ENCODE measurements around the gene MIF.

The MIF gene

GRCh38 chr22:23893121-23893944 is 850 bp upstream of the MIF start:
- DNase-seq (ENCODE audit: low spot score) (no peak), ATAC-seq (ENCODE audit: low read depth) (no peak)
- Histone ChIP-seq H3K27ac (ENCODE audit: poor library complexity, severe bottlenecking) (peak overlapping the region; percentile 86), H3K4me3 (ENCODE audit: severe bottlenecking) (peak overlapping the region; percentile 65), H3K27me3 (ENCODE audit: insufficient read depth, poor library complexity, severe bottlenecking) (no peaks in the 10 kb centered on the region), H3K4me1 (ENCODE audit: insufficient read depth, poor library complexity, severe bottlenecking) (peaks cover 3% of the 10 kb centered on the region), H3K36me3 (ENCODE audit: low read depth) (peaks cover 31% of the 10 kb centered on the region), H3K9me3 (ENCODE audit: severe bottlenecking) (no peaks in the 10 kb centered on the region)
- TF ChIP-seq, protein P1, sequence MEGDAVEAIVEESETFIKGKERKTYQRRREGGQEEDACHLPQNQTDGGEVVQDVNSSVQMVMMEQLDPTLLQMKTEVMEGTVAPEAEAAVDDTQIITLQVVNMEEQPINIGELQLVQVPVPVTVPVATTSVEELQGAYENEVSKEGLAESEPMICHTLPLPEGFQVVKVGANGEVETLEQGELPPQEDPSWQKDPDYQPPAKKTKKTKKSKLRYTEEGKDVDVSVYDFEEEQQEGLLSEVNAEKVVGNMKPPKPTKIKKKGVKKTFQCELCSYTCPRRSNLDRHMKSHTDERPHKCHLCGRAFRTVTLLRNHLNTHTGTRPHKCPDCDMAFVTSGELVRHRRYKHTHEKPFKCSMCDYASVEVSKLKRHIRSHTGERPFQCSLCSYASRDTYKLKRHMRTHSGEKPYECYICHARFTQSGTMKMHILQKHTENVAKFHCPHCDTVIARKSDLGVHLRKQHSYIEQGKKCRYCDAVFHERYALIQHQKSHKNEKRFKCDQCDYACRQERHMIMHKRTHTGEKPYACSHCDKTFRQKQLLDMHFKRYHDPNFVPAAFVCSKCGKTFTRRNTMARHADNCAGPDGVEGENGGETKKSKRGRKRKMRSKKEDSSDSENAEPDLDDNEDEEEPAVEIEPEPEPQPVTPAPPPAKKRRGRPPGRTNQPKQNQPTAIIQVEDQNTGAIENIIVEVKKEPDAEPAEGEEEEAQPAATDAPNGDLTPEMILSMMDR (IDR thresholded peaks at IDR 0.05; ENCODE audit: poor library complexity, severe bottlenecking): no peak

- ATAC-seq (ENCODE audit: low read depth): peak; percentile 50
These were observed 771 bp downstream of the MIF start for GRCh38 chr22:23894710-23895598.

DNA sequence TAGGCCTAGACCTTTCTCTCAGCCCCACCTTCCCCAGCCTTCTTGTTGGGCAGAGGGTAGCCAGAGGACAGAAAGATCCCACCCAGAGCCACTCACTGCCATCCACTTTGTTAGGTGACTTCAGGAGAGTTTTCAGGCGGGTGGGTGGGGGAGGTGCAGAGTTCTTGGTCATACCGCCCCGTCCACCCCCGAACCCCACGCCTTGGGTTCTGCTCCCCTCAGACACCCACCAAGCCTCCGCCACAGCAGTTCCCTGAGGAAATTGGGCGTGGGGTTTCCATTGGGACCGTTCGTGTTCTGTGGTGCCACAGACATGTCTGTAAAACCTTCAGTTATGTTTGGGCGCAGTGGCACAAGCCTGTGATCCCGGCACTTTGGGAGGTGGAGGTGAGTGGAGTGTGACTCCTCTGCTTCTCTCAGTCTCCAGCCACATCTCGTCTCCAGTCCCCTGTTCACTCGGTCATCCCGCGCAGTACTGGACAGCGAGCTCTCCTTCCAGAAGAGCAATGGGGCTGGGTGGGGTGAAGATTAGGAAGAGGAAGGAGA is 1.5 kb downstream of the MIF start:
- Histone ChIP-seq H3K27ac (ENCODE audit: poor library complexity, severe bottlenecking) (peak overlapping the region; percentile 86), H3K9me3 (ENCODE audit: severe bottlenecking) (no peaks in the 10 kb centered on the region), H3K36me3 (ENCODE audit: low read depth) (peaks cover 35% of the 10 kb centered on the region), H3K27me3 (ENCODE audit: insufficient read depth, poor library complexity, severe bottlenecking) (no peaks in the 10 kb centered on the region), H3K4me1 (ENCODE audit: insufficient read depth, poor library complexity, severe bottlenecking) (no peaks in the 10 kb centered on the region), H3K4me3 (ENCODE audit: severe bottlenecking) (peak overlapping the region; percentile 65)
- ATAC-seq (ENCODE audit: low read depth): no peak
- no peak for DNase-seq (ENCODE audit: low spot score)
- TF ChIP-seq, protein P1 (IDR thresholded peaks at IDR 0.05; ENCODE audit: poor library complexity, severe bottlenecking): no peak

More at GRCh38 chr22:23894710-23895598, 771 bp downstream of the MIF start:
- Histone ChIP-seq H3K4me3 (ENCODE audit: severe bottlenecking) (peak overlapping the region; percentile 65), H3K27ac (ENCODE audit: poor library complexity, severe bottlenecking) (peak overlapping the region; percentile 86), H3K36me3 (ENCODE audit: low read depth) (peaks cover 35% of the 10 kb centered on the region), H3K4me1 (ENCODE audit: insufficient read depth, poor library complexity, severe bottlenecking) (no peaks in the 10 kb centered on the region), H3K27me3 (ENCODE audit: insufficient read depth, poor library complexity, severe bottlenecking) (no peaks in the 10 kb centered on the region), H3K9me3 (ENCODE audit: severe bottlenecking) (no peaks in the 10 kb centered on the region)
- TF ChIP-seq, protein P1 (IDR thresholded peaks at IDR 0.05; ENCODE audit: poor library complexity, severe bottlenecking): peak; percentile 46
- DNase-seq (ENCODE audit: low spot score): peak; percentile 85

DNA sequence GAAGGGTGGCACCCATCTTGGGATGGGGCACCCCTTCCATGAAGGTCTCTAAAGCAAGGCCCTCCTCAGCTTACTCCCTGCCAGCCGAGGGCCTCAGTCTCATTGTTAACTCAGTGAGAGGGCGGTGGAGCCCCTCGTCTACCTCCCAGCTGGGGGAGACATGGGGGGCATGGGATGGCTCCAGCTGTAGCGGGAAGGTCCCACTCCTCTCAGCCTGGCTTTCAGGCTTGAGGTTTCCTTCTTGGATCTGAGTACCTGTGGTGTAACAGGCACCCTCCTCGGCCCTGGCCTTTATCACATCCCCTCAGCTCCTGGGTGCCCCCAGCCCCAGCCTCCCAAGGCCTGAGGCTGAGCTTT is 2.0 kb downstream of the MIF start:
- no peaks in the 10 kb centered on the region for H3K4me1 ChIP-seq (ENCODE audit: insufficient read depth, poor library complexity, severe bottlenecking)
- H3K36me3 ChIP-seq (ENCODE audit: low read depth): peaks cover 35% of the 10 kb centered on the region
- TF ChIP-seq, protein P1 (IDR thresholded peaks at IDR 0.05; ENCODE audit: poor library complexity, severe bottlenecking): no peak
- DNase-seq (ENCODE audit: low spot score) (no peak), ATAC-seq (ENCODE audit: low read depth) (no peak)
- H3K4me3 ChIP-seq (ENCODE audit: severe bottlenecking): no peak overlapping the region
- peak overlapping the region; percentile 86 for H3K27ac ChIP-seq (ENCODE audit: poor library complexity, severe bottlenecking)
- no peaks in the 10 kb centered on the region for H3K27me3 ChIP-seq (ENCODE audit: insufficient read depth, poor library complexity, severe bottlenecking)
- no peaks in the 10 kb centered on the region for H3K9me3 ChIP-seq (ENCODE audit: severe bottlenecking)
